Cortex of kidney (tissue), 1 donor: ENCODE measurements around the gene BAIAP2L1.
"Not testable (repeated sequence)": the region's sequence is repeated elsewhere in the genome, so short reads cannot be mapped to it uniquely, and the experiment has no call there.

ENCODE experiments used
- DNase-seq: peaks from one replicate; lab custom pipeline; 2025; lab: John Stamatoyannopoulos, UW

Gene BAIAP2L1, protein sequence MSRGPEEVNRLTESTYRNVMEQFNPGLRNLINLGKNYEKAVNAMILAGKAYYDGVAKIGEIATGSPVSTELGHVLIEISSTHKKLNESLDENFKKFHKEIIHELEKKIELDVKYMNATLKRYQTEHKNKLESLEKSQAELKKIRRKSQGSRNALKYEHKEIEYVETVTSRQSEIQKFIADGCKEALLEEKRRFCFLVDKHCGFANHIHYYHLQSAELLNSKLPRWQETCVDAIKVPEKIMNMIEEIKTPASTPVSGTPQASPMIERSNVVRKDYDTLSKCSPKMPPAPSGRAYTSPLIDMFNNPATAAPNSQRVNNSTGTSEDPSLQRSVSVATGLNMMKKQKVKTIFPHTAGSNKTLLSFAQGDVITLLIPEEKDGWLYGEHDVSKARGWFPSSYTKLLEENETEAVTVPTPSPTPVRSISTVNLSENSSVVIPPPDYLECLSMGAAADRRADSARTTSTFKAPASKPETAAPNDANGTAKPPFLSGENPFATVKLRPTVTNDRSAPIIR

GRCh38 chr7:98400542-98401340 lies at the start of gene BAIAP2L1:
TSS of gene BAIAP2L1 (minus strand) at chr7:98401090. CDS start at chr7:98400852, 238 bp downstream.
- peak; percentile 52 for DNase-seq

- no peak for DNase-seq
Observed at GRCh38 chr7:98448766-98449165, 47.9 kb upstream of the BAIAP2L1 start.

DNA sequence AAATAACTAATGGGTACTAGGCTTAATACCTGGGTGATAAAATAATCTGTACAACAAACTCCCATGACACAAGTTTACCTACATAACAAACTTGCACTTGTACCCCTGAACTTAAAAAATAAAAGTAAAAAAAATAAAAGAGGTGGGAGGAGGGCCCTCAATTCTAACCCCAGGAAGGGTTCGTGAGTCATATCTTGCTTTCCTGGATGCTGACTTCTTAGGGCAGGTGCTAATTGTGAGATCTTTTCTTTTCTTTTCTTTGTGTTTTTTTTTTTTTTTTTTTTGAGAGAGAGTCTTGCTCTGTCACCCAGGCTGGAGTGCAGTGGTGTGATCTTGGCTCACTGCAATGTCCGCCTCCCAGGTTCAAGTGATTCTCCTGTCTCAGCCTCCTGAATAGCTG lies 40.1 kb upstream of the BAIAP2L1 start:
- not testable (repeated sequence) for DNase-seq

DNA sequence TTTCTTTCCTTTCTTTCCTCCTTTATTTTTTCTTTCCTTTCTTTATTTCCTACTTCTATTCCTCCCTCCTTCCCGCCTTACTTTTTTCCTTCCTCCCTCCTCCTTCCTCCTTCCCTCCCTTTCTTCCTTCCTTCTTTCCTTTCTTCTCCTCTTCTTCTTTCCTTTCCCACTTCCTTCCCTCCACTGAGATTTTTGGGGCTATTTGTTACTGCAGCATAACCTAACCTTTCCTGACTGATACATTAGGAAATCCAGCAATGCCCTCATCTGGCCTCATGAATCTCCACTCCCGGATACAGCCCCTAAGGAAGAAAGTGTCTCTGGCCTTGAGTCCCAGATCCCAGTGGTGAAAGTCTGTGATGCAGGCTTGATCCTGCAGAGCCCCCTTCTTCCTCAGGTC lies 38.6 kb upstream of the BAIAP2L1 start:
- DNase-seq: no peak

- no peak for DNase-seq
Observed at GRCh38 chr7:98434087-98434486, 33.2 kb upstream of the BAIAP2L1 start.

DNA sequence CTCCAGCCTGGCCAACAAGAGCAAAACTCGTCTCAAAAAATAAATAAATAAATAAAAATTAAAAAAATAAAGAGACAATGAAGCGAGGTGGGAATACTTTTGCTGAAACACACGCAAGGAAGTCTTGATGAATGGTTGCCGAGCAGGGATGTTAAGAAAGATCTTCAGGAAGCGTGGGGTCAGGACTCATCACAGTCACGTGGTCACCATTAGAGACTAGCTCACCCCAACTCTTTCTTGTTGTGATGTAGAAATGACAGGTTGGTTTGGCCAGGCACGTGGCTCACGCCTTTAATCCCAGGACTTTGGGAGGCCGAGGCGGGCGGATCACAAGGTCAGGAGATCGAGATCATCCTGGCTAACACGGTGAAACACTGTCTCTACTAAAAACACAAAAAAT lies 28.9 kb upstream of the BAIAP2L1 start:
- DNase-seq: no peak

DNA sequence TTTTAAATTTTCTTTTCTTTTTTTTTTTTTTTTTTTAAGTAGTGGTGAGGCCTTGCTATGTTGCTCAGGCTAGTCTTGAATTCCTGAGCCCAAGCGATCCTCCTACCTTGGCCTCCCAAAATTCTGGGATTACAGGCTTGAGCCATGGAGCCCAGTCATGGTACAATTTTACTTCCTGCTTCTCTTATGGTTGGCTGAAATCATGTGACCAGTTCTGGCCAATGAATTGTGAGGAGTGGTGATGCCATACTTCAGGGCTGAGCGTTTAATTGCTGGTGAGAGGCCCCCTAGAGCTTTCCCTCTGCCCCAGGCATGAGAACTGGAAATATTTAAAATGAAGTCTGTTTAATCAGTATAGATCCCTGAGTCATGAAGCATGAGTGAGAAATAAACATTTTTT lies 22.2 kb upstream of the BAIAP2L1 start:
- no peak for DNase-seq

DNA sequence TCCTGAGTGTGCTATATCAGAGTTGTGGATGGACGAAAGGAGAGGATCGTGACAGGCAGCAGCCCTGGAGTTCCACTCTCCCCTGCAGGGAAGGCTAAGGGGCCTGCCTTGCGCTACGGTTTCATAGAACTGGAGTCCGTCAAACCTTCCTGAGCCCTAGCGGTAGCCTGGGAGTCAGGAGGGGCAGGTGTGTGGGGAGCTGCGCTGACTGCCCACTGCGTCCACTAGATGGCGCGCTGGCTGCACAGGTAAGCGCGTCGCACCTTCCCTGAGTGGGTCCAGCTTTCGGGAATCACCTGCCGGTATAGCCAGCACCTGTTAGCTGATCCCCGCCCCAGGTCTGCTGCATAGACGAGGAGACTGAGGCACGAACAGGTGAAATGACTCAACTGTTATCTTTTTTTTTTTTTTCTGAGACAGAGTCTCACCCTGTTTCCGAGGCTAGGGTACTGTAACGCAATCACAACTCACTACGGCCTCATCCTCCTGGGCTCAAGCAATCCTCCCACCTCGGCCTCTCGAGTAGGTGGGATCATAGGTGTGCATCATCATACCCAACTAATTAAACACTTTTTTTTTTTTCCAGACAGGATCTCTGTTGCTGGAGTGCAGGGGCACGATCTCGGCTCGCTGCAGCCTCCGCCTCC lies 20.2 kb upstream of the BAIAP2L1 start:
- no peak for DNase-seq

DNA sequence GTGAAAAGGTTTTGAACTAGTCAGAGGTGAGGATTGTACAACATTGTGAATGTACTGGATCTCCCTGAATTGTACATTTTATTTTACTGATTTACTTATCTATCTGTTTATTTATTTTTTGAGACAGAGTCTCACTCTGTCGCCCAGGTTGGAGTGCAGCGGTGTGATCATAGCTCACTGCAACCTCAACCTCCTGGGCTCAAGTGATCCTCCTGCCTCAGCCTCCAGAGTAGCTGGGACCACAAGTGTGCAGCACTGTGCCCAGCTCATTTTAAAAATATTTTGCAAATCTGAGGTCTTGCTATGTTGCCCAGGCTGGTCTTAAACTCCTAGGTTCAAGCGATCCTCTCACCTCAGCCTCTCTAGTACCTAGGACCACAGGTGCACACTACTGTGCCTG lies 19.1 kb upstream of the BAIAP2L1 start:
- not testable (repeated sequence) for DNase-seq

GRCh38 chr7:98419316-98419691 lies 18.4 kb upstream of the BAIAP2L1 start:
- not testable (repeated sequence) for DNase-seq

GRCh38 chr7:98418636-98419315 lies 17.9 kb upstream of the BAIAP2L1 start:
- no peak for DNase-seq

- no peak for DNase-seq
Observed at GRCh38 chr7:98418271-98418635, 17.4 kb upstream of the BAIAP2L1 start.

DNA sequence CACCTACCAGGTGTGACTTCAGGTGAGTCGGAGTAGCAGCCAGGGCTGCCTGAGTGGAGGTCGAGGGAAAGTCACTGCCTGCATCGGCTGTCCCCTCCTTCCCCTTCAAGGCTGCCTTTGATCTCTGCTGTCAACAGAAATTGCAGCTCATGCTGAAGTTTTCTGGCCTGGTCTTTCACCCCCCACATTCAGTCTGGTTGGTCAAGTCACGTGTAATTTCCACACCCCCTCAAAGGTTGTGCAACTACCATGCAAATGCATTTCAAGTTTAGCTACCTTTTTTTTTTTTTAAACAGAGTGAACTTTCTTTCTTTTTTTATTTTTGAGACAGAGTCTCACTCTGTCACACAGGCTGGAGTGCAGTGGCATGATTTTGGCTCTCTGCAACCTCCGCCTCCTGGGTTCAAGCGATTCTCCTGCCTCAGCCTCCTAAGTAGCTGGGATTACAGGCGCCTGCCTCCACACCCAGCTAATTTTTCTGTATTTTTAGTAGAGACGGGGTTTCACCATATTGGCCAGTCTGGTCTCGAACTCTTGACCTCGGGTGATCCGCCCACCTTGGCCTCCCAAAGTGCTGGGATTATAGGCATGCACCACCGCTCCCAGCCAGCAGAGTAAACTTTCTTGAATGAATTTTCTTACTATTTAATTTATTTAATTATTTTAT lies 16.8 kb upstream of the BAIAP2L1 start:
- not testable (repeated sequence) for DNase-seq

DNA sequence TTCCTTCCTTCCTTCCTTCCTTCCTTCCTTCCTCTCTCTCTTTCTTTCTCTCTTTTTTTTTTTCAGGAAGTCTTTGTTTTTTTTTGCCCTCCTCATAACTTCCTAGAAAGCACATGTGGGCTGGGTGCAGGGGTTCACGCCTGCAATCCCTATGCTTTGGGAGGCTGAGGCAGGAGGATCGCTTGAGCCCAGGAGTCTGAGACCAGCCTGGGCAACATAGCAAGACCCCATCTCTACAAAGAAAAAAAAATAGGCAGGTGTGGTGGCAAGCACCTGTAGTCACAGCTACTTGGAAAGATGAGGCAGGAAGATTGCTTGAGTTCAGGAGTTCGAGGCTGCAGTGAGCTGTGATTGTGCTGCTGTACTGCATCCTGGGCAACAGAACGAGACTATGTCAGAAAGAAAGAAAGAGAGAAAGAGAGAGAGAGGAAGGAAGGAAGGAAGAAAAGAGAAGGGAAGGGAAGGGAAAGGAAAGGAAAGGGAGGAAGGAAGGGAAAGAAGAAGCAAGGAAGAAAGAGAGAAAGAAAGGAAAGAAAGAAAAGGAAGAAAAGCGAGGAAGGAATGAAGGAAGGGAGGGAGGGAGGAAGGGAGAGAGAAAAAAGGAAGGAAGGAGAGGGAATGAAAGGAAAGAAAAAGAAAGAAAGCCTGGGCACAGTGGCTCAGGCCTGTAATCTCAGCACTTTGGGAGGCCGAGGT lies 13.5 kb upstream of the BAIAP2L1 start:
- DNase-seq: no peak

- DNase-seq: not testable (repeated sequence)
Observed at GRCh38 chr7:98413655-98414054, 12.8 kb upstream of the BAIAP2L1 start.

DNA sequence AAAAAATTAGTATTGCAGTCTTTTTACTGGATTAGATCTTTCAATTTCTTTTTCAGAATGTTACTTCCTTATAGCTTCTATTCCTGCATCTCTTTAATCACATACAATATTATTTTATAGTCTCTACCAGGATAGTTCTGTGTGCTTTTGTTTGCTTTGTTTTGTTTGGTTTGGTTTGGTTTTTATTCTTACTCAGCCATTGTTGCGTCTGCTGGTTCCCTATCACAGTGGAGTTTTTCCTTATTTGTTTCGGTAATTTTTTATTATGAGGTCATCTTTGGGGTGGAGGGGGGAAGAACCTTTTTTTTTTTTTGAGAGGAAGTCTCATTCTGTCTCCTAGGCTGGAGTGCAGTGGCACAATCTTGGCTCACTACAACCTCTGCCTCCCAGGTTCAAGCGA lies 9.0 kb upstream of the BAIAP2L1 start:
- no peak for DNase-seq

DNA sequence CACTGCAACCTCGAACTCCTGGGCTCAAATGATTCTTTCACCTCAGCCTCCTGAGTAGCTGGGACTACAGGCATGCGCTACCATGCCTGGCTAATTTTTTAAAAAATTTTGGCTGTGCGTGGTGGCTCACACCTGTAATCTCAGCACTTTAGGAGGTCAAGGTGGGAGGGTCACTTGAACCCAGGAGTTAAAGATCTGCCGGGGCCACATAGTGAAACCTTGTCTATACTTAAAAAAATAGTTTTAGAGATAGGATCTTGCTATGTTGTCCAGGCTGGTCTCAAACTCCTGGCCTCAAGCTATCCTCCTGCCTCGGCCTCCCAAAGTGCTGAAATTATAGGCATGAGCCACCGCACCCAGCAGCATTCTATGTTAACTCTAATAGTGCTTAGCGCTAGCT lies 7.3 kb upstream of the BAIAP2L1 start:
- DNase-seq: not testable (repeated sequence)

GRCh38 chr7:98406827-98407226 lies 5.9 kb upstream of the BAIAP2L1 start:
- no peak for DNase-seq

DNA sequence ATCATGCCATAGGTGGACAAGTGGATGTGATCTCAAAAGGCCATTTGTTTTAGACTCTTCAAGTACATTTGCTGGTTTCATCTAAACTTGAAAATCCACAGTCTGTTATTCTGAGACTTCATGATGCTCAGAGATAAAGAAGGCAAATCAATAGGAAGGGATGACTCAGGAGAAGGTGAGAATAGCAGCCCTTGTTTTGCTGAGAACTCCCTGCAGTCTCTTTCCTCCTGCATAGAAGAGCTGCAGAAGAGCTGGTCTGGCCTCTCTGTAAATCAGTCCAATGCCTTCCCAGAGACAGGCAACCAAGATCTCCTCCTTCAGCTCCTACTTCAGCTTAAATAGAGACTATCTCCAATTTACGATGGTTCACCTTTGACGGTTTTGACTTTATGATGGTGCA lies 4.0 kb upstream of the BAIAP2L1 start:
- DNase-seq: no peak

GRCh38 chr7:98399890-98400541 lies 874 bp downstream of the BAIAP2L1 start:
- no peak for DNase-seq
